Activated CD4-positive, alpha-beta T cell treated with anti-CD3 and anti-CD28 coated beads, Interleukin-2, amount 10 ng/mL, durations not matched to agents 24 days and 14 days (primary cell): ENCODE measurements around the gene SDF4. TPM values are rescaled to one million over a fixed set of nuclear protein-coding genes. Genes with fewer than 3 reads are reported as not detected.

ENCODE experiments used
- DNase-seq: peaks from one replicate; pipeline ENCODE4 v3.0.0; 2022
- H3K27ac Mint-ChIP-seq: one replicate; pipeline ENCODE4 v1.8.0; 2022; ENCODE audit warnings: mild to moderate bottlenecking, mixed read lengths
- H3K27me3 Mint-ChIP-seq: one replicate; pipeline ENCODE4 v1.8.0; 2022; ENCODE audit warnings: mixed read lengths
- H3K36me3 Mint-ChIP-seq: one replicate; pipeline ENCODE4 v1.8.0; 2022; ENCODE audit warnings: low read depth, mild to moderate bottlenecking, mixed read lengths
- H3K4me1 Mint-ChIP-seq: one replicate; pipeline ENCODE4 v1.8.0; 2021; ENCODE audit warnings: mixed read lengths
- H3K4me3 Mint-ChIP-seq: one replicate; pipeline ENCODE4 v1.8.0; 2022; ENCODE audit warnings: mild to moderate bottlenecking, moderate library complexity, mixed read lengths
- H3K9me3 Mint-ChIP-seq: one replicate; pipeline ENCODE4 v1.8.0; 2021; ENCODE audit warnings: mixed read lengths
- intact Hi-C: fragments of 100-400 bp; cut with micrococcal nuclease; formaldehyde crosslinking; loops from one replicate; pipeline ENCODE4 v1.15.1; 2023
- total RNA-seq: library from RNA; stranded (reverse); gene quantifications from 2 replicates; pipeline ENCODE4 v1.2.3, GENCODE V29; 2022

Gene SDF4
- total RNA-seq, 1 donor from 2014 or later = 194 TPM

- DNase-seq = no peak
- no peaks in the 10 kb centered on the region for H3K9me3 Mint-ChIP-seq
- no peaks in the 10 kb centered on the region for H3K36me3 Mint-ChIP-seq
- peaks cover 9% of the 10 kb centered on the region for H3K4me1 Mint-ChIP-seq
- H3K4me3 Mint-ChIP-seq = no peak overlapping the region
- intact Hi-C loops = no loop called here
- peaks cover 10% of the 10 kb centered on the region for H3K27me3 Mint-ChIP-seq
- no peak overlapping the region for H3K27ac Mint-ChIP-seq
These were observed 62.2 kb downstream of the SDF4 start for GRCh38 chr1:1169429-1170214.

GRCh38 chr1:1168451-1169411 lies 63.1 kb downstream of the SDF4 start:
- H3K9me3 Mint-ChIP-seq = no peaks in the 10 kb centered on the region
- peaks cover 7% of the 10 kb centered on the region for H3K27me3 Mint-ChIP-seq
- no peak overlapping the region for H3K27ac Mint-ChIP-seq
- no peak overlapping the region for H3K4me3 Mint-ChIP-seq
- no peak for DNase-seq
- no peaks in the 10 kb centered on the region for H3K36me3 Mint-ChIP-seq
- intact Hi-C loops = no loop called here
- H3K4me1 Mint-ChIP-seq = peaks cover 9% of the 10 kb centered on the region

GRCh38 chr1:1167841-1168450 lies 63.9 kb downstream of the SDF4 start:
- no peak for DNase-seq
- Mint-ChIP-seq H3K27me3 (peaks cover 7% of the 10 kb centered on the region), H3K4me3 (no peak overlapping the region), H3K36me3 (no peaks in the 10 kb centered on the region), H3K9me3 (no peaks in the 10 kb centered on the region), H3K27ac (no peak overlapping the region), H3K4me1 (peaks cover 9% of the 10 kb centered on the region)
- intact Hi-C loops = no loop called here

GRCh38 chr1:1167398-1167821 lies 64.4 kb downstream of the SDF4 start:
- Mint-ChIP-seq H3K4me1 (peaks cover 9% of the 10 kb centered on the region), H3K36me3 (no peaks in the 10 kb centered on the region), H3K9me3 (no peaks in the 10 kb centered on the region), H3K4me3 (no peak overlapping the region), H3K27me3 (peaks cover 7% of the 10 kb centered on the region), H3K27ac (no peak overlapping the region)
- intact Hi-C loops = no loop called here
- no peak for DNase-seq

Other genes starting within 250 kb of the SDF4 start
- not detected in 2 replicates for gene PERM1, start 249.9 kb downstream of the SDF4 start, total RNA-seq
- 2.8 and 5.0 TPM in 2 replicates for gene HES4, start 231.9 kb downstream of the SDF4 start, total RNA-seq
- gene ISG15, start 218.5 kb downstream of the SDF4 start, total RNA-seq = 43.3 and 45.5 TPM in 2 replicates
- 29.6 and 35.8 TPM in 2 replicates for gene AGRN, start 211.9 kb downstream of the SDF4 start, total RNA-seq
- gene RNF223, start 157.7 kb downstream of the SDF4 start, total RNA-seq = not detected in 2 replicates
- gene C1orf159, start 115.9 kb downstream of the SDF4 start, total RNA-seq = 24.5 and 28.0 TPM in 2 replicates
- gene TTLL10, start 58.1 kb downstream of the SDF4 start, total RNA-seq = not detected in 2 replicates
- gene TNFRSF18, start 25.4 kb downstream of the SDF4 start, total RNA-seq = 250 and 254 TPM in 2 replicates
- 692 and 702 TPM in 2 replicates for gene TNFRSF4, start 17.8 kb downstream of the SDF4 start, total RNA-seq
- gene B3GALT6, start 236 bp upstream of the SDF4 start, total RNA-seq = 42.5 and 43.2 TPM in 2 replicates
- gene C1QTNF12, start 14.7 kb upstream of the SDF4 start, total RNA-seq = 1.3 and 2.8 TPM in 2 replicates
- 86.9 and 87.3 TPM in 2 replicates for gene UBE2J2, start 41.9 kb upstream of the SDF4 start, total RNA-seq
- gene SCNN1D, start 48.4 kb upstream of the SDF4 start, total RNA-seq = 3.1 and 3.2 TPM in 2 replicates
- gene ACAP3, start 75.9 kb upstream of the SDF4 start, total RNA-seq = 54.1 and 55.7 TPM in 2 replicates
- gene PUSL1, start 76.6 kb upstream of the SDF4 start, total RNA-seq = 33.4 and 35.2 TPM in 2 replicates
- 145 TPM in 2 replicates for gene INTS11, start 92.7 kb upstream of the SDF4 start, total RNA-seq
- gene CPTP, start 92.8 kb upstream of the SDF4 start, total RNA-seq = 11.5 and 12.3 TPM in 2 replicates
- gene TAS1R3, start 99.3 kb upstream of the SDF4 start, total RNA-seq = 0.28 and 0.38 TPM in 2 replicates
- gene DVL1, start 117.4 kb upstream of the SDF4 start, total RNA-seq = 63.2 and 65.9 TPM in 2 replicates
- gene MXRA8, start 126.6 kb upstream of the SDF4 start, total RNA-seq = 0.24 and 0.75 TPM in 2 replicates
- gene AURKAIP1, start 143.2 kb upstream of the SDF4 start, total RNA-seq = 142 and 146 TPM in 2 replicates
- gene CCNL2, start 167.3 kb upstream of the SDF4 start, total RNA-seq = 144 and 146 TPM in 2 replicates
- 187 and 194 TPM in 2 replicates for gene MRPL20, start 175.3 kb upstream of the SDF4 start, total RNA-seq
- gene ANKRD65, start 189.3 kb upstream of the SDF4 start, total RNA-seq = not detected in 2 replicates
- gene VWA1, start 203.7 kb upstream of the SDF4 start, total RNA-seq = 4.9 and 5.2 TPM in 2 replicates
- 0.40 and 0.75 TPM in 2 replicates for gene ATAD3C, start 217.7 kb upstream of the SDF4 start, total RNA-seq
- 98.0 and 98.5 TPM in 2 replicates for gene ATAD3B, start 239.8 kb upstream of the SDF4 start, total RNA-seq